GM15510 (cell line): Measurements from ENCODE around the gene ACTN1.

Experiments used
- POLR2A ChIP-seq: IDR thresholded peaks from 3 replicates; pipeline ENCODE4 v1.6.1; 2011; ENCODE audit warnings: borderline replicate concordance; ENCODE audit not compliant: insufficient read length; ENCODE audit errors: extremely low read depth

Gene ACTN1

DNA sequence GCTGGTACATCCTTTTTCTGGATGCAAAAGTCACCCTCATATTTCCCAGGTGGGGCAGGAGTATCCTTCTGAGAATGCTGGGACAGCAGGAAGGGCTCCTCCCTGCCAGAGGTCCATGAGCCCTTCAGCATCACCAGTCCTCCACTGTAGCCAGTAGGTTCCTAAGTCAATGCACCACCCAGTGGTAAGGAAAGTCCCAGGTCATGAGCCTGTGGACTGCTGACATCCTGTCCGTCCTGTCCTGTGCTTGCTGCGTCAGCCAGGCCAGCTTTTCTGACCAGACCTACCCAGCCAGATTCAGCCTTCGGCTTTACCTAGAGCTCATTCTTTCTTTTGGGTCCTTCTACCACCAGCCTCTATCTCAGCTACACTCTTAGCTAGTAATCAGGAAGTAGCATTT, 23.0 kb upstream of the ACTN1 start:
- no peak for TF ChIP-seq POLR2A

DNA sequence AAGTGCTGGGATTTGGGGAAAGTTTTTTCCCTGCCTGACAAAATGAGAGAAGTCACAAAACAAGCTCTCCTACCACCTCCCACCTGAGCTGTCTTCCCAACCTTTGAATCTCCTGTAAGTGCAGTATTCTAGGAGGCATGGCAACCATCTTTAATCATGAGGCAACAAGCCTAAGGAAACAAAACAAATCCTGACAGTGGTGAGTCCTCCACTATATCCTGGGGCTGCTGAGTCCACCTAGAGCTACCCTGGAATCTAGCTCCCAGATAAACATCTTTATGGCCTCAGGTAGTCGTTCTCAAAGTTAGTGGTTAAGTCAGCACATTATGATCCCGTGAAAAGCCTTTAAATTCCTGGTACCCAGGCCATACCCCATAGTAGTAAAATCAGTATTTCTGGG, 22.3 kb upstream of the ACTN1 start:
- no peak for TF ChIP-seq POLR2A

DNA sequence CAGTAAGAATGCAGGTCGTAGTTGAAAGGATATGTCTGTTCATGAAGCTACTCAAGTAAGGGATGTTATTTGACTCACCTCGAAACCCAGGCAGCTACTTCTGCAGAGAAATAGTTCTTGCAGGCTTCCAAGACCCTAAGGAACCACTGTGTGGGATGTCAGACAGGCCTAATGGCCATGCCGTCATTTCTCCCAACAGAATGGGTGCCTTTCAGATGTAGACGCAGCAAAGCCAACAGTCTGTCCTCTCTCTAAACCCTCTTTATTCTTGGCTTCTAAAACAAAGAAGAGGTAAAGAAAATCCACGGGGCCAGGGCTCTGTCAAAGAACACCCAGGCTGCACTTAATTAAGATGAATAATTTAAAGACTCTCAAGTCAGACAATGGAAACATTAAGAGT, 19.0 kb upstream of the ACTN1 start:
- TF ChIP-seq POLR2A: no peak

DNA sequence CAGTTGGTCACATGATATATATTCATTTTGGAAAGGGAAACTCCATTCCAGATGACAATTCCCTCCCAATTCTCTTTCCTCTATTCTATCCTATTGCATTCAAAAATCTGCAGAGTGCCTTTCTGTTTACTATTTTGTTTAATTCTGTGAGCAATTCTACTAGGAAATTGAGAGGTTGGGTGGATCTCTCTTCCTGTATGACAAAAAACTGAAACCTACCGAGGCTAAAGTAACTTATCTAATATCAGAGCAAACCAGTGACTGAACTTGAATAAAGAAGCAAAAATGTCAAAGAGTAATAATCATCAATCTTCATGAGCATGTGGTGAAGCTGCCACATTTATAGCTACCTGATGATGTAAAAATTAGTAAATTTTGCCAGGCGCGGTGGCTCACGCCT, 16.6 kb upstream of the ACTN1 start:
- no peak for TF ChIP-seq POLR2A

DNA sequence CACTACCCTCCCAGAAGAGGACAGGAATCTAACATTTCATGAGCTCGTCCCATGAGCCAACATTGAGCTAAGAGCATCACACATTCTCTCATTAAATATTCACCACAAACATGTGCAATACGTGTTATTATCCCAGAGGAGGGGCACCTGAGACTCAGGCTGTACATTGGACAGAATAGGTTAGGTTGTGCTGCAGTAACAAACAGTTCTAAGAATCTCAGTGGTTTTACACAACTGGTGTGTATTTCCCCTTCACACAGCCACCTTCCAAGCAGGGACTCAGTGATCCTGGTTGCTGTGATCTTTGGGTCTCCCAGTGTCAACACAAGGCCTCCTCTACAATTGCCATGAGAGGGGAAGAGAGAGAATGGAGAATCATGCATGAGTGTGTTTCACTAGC, 15.0 kb upstream of the ACTN1 start:
- TF ChIP-seq POLR2A: no peak

DNA sequence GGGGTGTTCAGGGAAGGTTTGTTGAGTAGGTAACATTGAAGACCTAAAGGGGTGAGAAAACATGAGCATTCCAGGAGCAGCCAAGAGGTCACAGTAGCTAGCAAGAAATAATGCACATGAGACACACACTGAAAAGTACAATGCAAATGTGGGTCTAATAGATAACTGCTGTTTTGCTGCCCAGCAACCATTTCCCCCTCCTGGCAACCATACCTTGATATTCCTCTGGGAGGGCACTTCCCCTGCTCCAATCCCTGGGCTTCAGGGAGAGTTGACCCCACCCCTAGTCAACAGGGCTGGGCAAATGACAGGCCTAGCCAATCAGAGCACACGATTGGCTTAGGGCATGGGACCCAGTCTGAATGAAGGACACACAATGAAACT, 8.5 kb upstream of the ACTN1 start:
- TF ChIP-seq POLR2A: no peak

DNA sequence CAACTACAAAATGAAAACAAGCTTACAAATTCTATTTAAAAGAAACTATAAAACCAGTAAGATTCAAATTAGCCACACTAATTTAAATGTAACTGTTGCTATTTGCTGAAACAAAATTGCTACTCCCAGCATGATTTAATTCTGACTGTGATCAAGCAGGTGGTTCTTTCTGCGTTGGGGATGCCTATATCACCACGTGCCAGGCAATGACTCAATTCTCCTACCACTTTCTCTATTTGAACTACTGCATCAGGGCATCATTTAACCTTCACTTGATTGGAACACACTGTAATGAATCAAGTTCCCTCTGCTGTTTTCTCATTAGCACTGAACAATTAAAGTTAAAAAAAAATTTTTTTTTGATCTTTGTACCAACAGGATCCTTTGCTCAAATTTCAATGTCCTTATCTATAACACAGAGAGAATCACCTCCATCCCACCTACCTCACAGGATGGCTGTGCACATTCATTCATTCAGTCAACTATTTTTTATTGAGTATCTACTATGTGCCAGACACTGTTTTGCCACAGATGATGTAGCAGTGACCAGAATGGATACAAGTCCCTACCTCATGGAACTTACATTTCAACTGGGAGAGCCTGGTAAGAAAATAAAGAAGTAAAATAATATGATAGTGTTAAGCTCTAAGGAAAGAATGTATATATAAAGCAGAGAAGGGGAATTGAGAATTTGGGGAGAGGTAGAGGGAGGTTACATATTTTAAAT, 8.0 kb upstream of the ACTN1 start:
- TF ChIP-seq POLR2A: no peak

DNA sequence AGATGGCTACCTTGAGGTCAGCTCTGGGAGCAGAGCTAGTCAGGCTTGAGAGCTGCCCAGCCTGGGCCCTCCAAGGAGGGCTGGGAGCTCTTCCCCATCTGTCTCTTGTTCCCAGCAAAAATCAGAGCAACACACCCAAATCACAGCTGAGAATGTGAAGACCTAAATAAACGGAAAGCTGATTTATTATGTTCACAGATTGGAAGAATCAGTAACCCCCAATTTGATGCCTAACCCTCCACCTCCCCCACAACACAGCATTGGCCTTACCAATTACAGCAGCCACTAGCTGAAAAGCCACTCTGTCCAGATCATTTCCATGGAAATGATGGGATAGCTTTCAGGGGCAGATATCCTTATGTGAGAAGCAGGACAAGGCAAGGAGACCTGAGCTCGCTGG, 7.1 kb upstream of the ACTN1 start:
- no peak for TF ChIP-seq POLR2A

DNA sequence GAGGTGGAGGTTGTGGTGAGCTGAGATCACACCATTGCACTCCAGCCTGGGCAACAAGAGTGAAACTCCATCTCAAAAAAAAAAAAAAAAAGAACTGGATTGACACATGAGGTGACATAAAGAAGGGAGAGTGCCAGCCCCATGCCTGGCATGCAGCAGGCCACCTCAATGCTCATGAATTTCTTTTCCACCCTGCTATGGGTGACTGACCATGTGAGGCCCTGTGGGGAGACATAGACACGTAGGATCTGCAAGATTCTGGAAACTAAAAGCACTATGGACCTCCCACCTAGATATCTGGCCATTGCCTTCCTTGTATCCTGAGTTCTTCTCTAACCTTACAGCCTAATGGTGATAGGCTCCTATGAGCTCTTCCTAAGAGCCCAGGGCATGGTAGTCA, 5.6 kb upstream of the ACTN1 start:
- TF ChIP-seq POLR2A: no peak

DNA sequence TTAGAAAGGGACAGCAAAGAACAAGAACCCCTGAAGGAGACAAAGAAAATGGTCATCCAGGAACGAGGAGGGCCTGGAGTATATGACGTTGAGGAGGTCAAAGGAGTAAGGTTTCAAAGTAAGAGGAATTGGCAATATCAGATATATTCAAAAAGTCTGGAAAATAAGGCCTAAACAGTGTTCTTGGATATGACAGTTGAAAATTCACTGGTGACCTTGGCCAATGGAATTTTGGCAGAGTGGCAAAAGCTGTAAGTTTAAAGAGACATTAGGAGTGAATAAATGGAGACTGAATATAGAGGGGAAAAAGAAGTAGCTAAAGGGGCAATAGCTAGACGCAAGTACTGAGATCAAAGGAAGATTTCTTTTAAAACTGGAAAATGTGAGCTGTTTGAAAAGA, 4.1 kb upstream of the ACTN1 start:
- no peak for TF ChIP-seq POLR2A

DNA sequence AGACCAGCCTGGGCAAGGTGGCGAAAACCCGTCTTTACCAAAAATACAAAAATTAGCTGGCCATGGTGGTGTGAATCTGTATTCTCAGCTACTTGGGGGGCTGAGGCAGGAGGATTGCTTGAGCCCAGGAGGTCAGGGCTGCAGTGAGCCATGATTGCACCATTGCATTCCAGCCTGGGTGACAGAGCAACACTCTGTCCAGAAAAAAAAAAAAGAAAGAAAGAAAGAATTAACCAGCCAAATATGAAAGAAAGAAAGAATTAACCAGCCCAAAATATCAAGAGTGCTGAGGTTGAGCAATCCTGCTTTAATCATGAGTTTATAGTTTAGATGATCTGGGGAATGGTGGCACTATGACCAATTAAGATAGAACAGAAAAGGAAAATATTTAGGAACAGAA, 3.5 kb upstream of the ACTN1 start:
- no peak for TF ChIP-seq POLR2A

DNA sequence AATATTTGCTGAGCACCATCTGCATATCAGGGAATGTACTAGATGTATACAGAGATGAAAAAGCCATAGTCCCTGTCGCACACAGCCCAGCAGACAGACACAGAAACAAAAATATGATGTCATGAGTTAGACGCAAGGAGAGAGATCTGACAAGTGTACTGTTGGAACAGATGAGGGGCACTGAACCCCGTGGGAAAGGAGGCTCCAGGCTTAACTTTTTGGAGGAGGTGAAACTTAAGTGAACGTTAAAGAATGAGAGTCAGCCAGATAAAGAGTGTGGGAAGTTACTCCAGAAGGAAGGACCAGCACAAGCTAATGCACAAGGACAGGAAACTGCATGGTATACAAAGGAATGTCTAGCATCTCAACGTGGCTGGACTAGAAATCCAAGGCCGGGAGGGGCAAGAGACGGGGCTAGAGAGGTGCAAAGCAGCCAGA, 2.5 kb upstream of the ACTN1 start:
- no peak for TF ChIP-seq POLR2A

DNA sequence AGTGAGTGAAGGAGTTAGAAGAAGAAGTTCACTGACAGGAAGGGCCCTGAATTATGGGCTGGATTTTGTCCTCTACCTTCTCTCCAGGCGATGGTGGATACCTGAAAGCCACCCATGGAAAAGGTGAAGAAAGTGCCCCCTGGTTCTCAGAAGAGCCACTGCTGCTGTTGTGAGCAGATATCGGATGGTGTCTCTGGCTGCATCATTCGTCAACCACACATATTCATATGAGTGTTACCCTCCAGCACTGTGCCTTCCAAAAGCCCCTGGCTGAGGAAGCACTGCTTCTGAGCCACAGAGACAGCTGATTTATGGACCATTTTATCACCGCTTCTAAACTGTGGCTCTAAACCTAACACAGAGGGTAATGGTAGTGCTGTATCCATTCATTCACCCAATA, 2.0 kb upstream of the ACTN1 start:
- no peak for TF ChIP-seq POLR2A

DNA sequence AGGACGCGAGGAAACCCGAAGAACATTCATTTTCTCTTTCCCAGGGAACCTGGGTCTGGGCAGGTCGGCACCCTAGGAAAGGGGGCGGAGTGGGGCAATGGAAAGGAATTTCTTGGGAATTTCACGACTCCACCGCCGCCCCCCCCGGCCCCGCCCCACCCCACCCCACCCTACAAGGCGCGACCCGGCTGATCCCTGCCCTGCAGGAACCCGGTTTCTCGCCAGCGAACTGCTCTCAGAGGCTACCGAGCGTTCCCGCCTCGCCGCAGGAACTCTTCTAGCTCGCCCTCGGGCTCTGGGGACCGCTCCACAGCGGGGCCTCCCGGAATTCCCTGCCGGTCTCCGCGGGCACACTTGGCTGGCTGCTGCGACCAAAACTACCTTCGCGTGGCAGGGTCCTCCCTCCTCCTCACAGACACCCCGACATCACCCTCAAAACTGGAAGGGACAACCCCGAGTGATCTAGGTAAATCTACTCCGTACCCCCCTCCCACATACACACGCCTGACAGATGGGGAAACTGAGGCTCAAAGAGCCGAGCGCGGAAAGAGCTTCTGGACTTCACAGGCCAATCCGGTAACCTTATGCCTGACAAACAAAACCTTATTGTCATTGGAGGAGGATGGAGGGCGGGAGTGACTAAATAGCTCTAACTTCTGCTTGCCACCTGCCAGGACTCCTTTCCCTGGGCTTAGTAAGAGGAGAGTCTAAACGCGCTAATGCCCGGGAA, 785 bp upstream of the ACTN1 start:
- TF ChIP-seq POLR2A: no peak

DNA sequence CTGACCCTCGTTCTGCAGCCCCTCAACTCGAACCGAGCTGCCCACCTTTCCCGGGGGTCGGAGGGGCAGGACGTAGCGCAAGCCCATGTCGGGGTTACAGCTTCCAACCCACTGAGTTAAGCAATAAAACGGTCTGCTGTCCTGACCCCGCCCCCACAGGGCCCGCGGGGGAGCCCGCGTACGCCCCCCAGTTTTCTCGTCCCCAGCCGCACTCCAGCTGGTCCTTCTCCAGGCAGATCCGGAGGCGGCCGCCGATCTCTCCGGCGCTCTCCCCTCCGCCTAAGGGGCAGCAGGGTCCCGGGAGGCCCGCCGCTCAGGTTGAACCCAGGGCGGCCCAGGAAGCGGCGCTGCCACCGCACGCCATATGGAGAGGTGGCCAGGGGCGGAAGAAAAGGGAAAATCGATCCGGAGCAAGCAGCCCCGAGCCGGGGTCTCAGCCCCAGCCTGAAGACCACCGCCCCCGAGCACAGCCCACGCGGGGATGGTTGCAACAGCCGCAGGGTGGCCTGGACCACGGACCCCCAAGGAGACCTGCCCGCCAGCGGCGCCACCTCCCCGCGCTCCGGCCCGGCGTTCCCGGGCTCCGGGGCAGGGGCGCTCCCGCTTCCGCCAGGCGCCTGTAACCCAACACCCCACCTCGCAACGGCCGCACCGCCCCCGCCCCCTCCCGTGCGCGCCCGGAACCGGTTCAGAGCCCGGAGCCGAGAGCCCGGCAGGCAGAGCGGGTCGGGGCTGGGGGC, 760 bp downstream of the ACTN1 start:
- TF ChIP-seq POLR2A: no peak
